OCI-LY7 (cell line): ENCODE results near the gene TFAP2A. TPM values are rescaled to one million over a fixed set of nuclear protein-coding genes. Genes with fewer than 3 reads are reported as not detected.

ENCODE experiments used
- BruUV-seq: library from RNA; stranded (reverse); fragments of 400-500 nt; replicated peaks from 2 replicates; lab custom pipeline; 2021; lab: Mats Ljungman, UMichigan
- CTCF ChIA-PET: fragments of 300-600 bp; sonication (Branson Sonifier 250); formaldehyde crosslinking; loops from one replicate; lab custom pipeline; 2022; ENCODE audit warnings: antibody characterized with exemption; ENCODE audit not compliant: unreplicated experiment; lab: Charles Lee
- POLR2A ChIA-PET: fragments of 300-600 bp; sonication (Branson Sonifier 250); formaldehyde crosslinking; loops from one replicate; lab custom pipeline; 2022; ENCODE audit warnings: antibody characterized with exemption; lab: Charles Lee
- DNase-seq: peaks from one replicate; pipeline ENCODE4 v3.0.0-alpha.2; 2015; ENCODE audit warnings: low spot score
- H2AFZ ChIP-seq: fragments of 200-600 bp; sonication (generic), shearing (Covaris generic); 2 replicates; pipeline ENCODE4 v1.6.1; 2014; ENCODE audit warnings: mild to moderate bottlenecking, antibody characterized with exemption, low read length, moderate library complexity
- H3K27ac ChIP-seq: fragments of 200-600 bp; sonication (generic); 2 replicates; pipeline ENCODE4 v1.5.1; 2014; ENCODE audit warnings: mixed run types, low read depth, mild to moderate bottlenecking, moderate library complexity, low read length, inconsistent platforms; ENCODE audit not compliant: poor library complexity, severe bottlenecking
- H3K36me3 ChIP-seq: fragments of 200-600 bp; sonication (generic); 2 replicates; pipeline ENCODE4 v1.6.1; 2014; ENCODE audit warnings: mild to moderate bottlenecking, antibody characterized with exemption, low read length, moderate library complexity, mixed read lengths; ENCODE audit not compliant: insufficient read depth
- H3K4me1 ChIP-seq: fragments of 200-600 bp; sonication (generic); 2 replicates; pipeline ENCODE4 v1.5.1; 2014; ENCODE audit warnings: mild to moderate bottlenecking, low read length; ENCODE audit not compliant: insufficient read depth, poor library complexity, severe bottlenecking
- H3K4me2 ChIP-seq: fragments of 200-600 bp; sonication (generic); 2 replicates; pipeline ENCODE4 v1.6.1; 2014; ENCODE audit warnings: mild to moderate bottlenecking, low read length
- H3K4me3 ChIP-seq: fragments of 200-600 bp; sonication (generic); 2 replicates; pipeline ENCODE4 v1.5.1; 2014; ENCODE audit warnings: mild to moderate bottlenecking, low read depth, low read length; ENCODE audit not compliant: poor library complexity, severe bottlenecking
- H3K79me2 ChIP-seq: fragments of 200-600 bp; sonication (generic); 2 replicates; pipeline ENCODE4 v1.6.1; 2016; ENCODE audit warnings: low read depth, mild to moderate bottlenecking, low read length, moderate library complexity, mixed read lengths; ENCODE audit not compliant: insufficient read depth
- H3K9me2 ChIP-seq: fragments of 200-600 bp; sonication (generic); 2 replicates; pipeline ENCODE4 v1.6.1; 2016; ENCODE audit warnings: mild to moderate bottlenecking, low read length, mixed read lengths; ENCODE audit not compliant: insufficient read depth
- H3K9me3 ChIP-seq: fragments of 200-600 bp; sonication (generic); 2 replicates; pipeline ENCODE4 v1.6.1; 2014; ENCODE audit warnings: mild to moderate bottlenecking, mixed run types, low read length, mixed read lengths
- H4K20me1 ChIP-seq: fragments of 200-600 bp; sonication (generic); 2 replicates; pipeline ENCODE4 v1.6.1; 2014; ENCODE audit warnings: mild to moderate bottlenecking, antibody characterized with exemption, low read length, moderate library complexity, mixed read lengths; ENCODE audit not compliant: insufficient read depth
- EZH2phosphoT487 ChIP-seq: fragments of 200-600 bp; sonication (generic); IDR thresholded peaks from 2 replicates; pipeline ENCODE4 v1.6.1; 2018; ENCODE audit warnings: low read depth, borderline replicate concordance, mild to moderate bottlenecking, mixed run types, antibody characterized with exemption, low read length, moderate library complexity, mixed read lengths
- intact Hi-C: fragments of 100-400 bp; cut with micrococcal nuclease; formaldehyde crosslinking; loops from one replicate; pipeline ENCODE4 v1.10.0; 2022; ENCODE audit not compliant: unreplicated experiment
- total RNA-seq, 2 experiments: library from RNA; depleted of rRNA in 1 of 2; stranded (reverse); fragments of >200 nt in 1 of 2; shearing (Covaris generic) in 1 of 2; gene quantifications; 2 replicates each; pipeline ENCODE4 v1.2.3, GENCODE V29; 2014 to 2022
- TF ChIP-seq, protein P1 (sequence below): fragments of 200-600 bp; sonication (generic); conservative IDR thresholded peaks from 2 replicates; pipeline ENCODE4 v1.5.1; 2014; ENCODE audit warnings: mild to moderate bottlenecking, antibody characterized with exemption, low read length, moderate library complexity, mixed read lengths

The TFAP2A gene
- total RNA-seq, 2 experiments from 2014 or later = 2.0 to 3.3 TPM

GRCh38 chr6:10373642-10374359 is 41.1 kb downstream of the TFAP2A start:
- Histone ChIP-seq H3K4me1 (no peaks in the 10 kb centered on the region), H3K27ac (no peak overlapping the region), H3K9me2 (no peaks in the 10 kb centered on the region), H4K20me1 (no peaks in the 10 kb centered on the region), H2AFZ (no peak overlapping the region), H3K9me3 (no peaks in the 10 kb centered on the region), H3K79me2 (no peaks in the 10 kb centered on the region), H3K4me3 (no peak overlapping the region), H3K36me3 (no peaks in the 10 kb centered on the region), H3K4me2 (no peak overlapping the region)
- ChIA-PET POLR2A (no interaction called here), CTCF (no interaction called here)
- BruUV-seq = no TSS peak
- intact Hi-C loops = no loop called here
- TF ChIP-seq, protein P1, sequence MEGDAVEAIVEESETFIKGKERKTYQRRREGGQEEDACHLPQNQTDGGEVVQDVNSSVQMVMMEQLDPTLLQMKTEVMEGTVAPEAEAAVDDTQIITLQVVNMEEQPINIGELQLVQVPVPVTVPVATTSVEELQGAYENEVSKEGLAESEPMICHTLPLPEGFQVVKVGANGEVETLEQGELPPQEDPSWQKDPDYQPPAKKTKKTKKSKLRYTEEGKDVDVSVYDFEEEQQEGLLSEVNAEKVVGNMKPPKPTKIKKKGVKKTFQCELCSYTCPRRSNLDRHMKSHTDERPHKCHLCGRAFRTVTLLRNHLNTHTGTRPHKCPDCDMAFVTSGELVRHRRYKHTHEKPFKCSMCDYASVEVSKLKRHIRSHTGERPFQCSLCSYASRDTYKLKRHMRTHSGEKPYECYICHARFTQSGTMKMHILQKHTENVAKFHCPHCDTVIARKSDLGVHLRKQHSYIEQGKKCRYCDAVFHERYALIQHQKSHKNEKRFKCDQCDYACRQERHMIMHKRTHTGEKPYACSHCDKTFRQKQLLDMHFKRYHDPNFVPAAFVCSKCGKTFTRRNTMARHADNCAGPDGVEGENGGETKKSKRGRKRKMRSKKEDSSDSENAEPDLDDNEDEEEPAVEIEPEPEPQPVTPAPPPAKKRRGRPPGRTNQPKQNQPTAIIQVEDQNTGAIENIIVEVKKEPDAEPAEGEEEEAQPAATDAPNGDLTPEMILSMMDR = no peak
- no peak for TF ChIP-seq EZH2phosphoT487
- no peak for DNase-seq

GRCh38 chr6:10369896-10370295 is 45.0 kb downstream of the TFAP2A start:
- no peaks in the 10 kb centered on the region for H3K9me3 ChIP-seq
- H3K36me3 ChIP-seq = no peaks in the 10 kb centered on the region
- CTCF ChIA-PET = no interaction called here
- H3K4me3 ChIP-seq = no peak overlapping the region
- TF ChIP-seq, protein P1 = no peak
- TF ChIP-seq EZH2phosphoT487 = no peak
- no peaks in the 10 kb centered on the region for H3K79me2 ChIP-seq
- H3K27ac ChIP-seq = no peak overlapping the region
- no peaks in the 10 kb centered on the region for H3K9me2 ChIP-seq
- H4K20me1 ChIP-seq = no peaks in the 10 kb centered on the region
- H2AFZ ChIP-seq = no peak overlapping the region
- no peaks in the 10 kb centered on the region for H3K4me1 ChIP-seq
- POLR2A ChIA-PET = interaction anchor here (0.6 to 0.9 kb wide), 4 partner anchors 9 to 572 kb away, joined by 3 to 4 read pairs (median 3); no protein-coding TSS in a partner anchor
- no TSS peak for BruUV-seq
- no peak overlapping the region for H3K4me2 ChIP-seq
- DNase-seq = no peak
- intact Hi-C loops = no loop called here

DNA sequence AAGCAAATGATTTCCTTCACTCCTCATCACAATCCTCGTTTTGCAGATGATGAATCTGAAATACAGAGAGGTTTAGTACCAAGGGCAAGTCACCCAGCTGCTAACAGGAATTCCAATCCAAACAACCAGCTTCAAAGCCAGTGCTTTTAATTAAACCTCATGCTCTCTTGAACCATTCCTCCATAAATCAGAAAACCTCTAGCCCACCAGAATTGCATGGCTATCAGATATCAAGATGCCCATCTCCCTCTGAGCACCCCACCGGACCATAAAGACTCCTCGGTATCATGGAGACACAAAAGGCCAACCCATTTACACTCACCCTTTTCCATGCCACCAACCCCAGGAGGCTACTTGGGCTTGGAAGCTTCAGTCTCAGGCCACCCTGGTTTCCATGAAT is 46.0 kb downstream of the TFAP2A start:
- ChIA-PET POLR2A (interaction anchor here (0.6 kb wide), 1 partner anchor 222 kb away, joined by 3 read pairs; no protein-coding TSS in a partner anchor), CTCF (no interaction called here)
- no peaks in the 10 kb centered on the region for H3K9me2 ChIP-seq
- H3K9me3 ChIP-seq = no peaks in the 10 kb centered on the region
- H3K36me3 ChIP-seq = no peaks in the 10 kb centered on the region
- H4K20me1 ChIP-seq = no peaks in the 10 kb centered on the region
- no peak for TF ChIP-seq EZH2phosphoT487
- TF ChIP-seq, protein P1 = no peak
- no peaks in the 10 kb centered on the region for H3K79me2 ChIP-seq
- no peak overlapping the region for H3K27ac ChIP-seq
- intact Hi-C loops = no loop called here
- H3K4me1 ChIP-seq = no peaks in the 10 kb centered on the region
- no TSS peak for BruUV-seq
- no peak for DNase-seq
- no peak overlapping the region for H3K4me2 ChIP-seq
- H2AFZ ChIP-seq = no peak overlapping the region
- H3K4me3 ChIP-seq = no peak overlapping the region
